Muscle of leg (tissue), 9 donors: ENCODE measurements around the gene OR13C9. TPM values are rescaled to one million over a fixed set of nuclear protein-coding genes. Genes with fewer than 3 reads are reported as not detected.

Experiments
- polyA plus RNA-seq, 8 donors: library from polyadenylated mRNA; unstranded; fragments of 120-200 nt; gene quantifications; one replicate each; pipeline versions ENCODE4 v1.2.1 to v1.2.3, GENCODE V29; 2013; ENCODE audit warnings: inconsistent platforms in 1 of 8, low replicate concordance in 1 of 8; ENCODE audit not compliant: insufficient read length in 8 of 8, insufficient read depth in 1 of 8
- total RNA-seq: library from RNA; stranded (reverse); fragments of 120-200 nt; gene quantifications from one replicate; pipeline ENCODE4 v1.2.4, GENCODE V29; 2013

OR13C9 gene
- total and polyA plus RNA-seq, 9 donors = 0.09 TPM; not detected in 8

Other genes with a start within 250 kb of the OR13C9 start
- gene OR13F1, start 113.9 kb downstream of the OR13C9 start, total RNA-seq = not detected
- gene OR13F1, start 113.9 kb downstream of the OR13C9 start, polyA plus RNA-seq = not detected
- not detected for gene OR13C4, start 91.0 kb downstream of the OR13C9 start, total RNA-seq
- gene OR13C4, start 91.0 kb downstream of the OR13C9 start, polyA plus RNA-seq = not detected
- gene OR13C3, start 81.3 kb downstream of the OR13C9 start, total RNA-seq = not detected
- gene OR13C3, start 81.3 kb downstream of the OR13C9 start, polyA plus RNA-seq = not detected
- gene OR13C8, start 49.0 kb downstream of the OR13C9 start, total RNA-seq = not detected
- gene OR13C8, start 49.0 kb downstream of the OR13C9 start, polyA plus RNA-seq = not detected
- gene OR13C5, start 18.8 kb downstream of the OR13C9 start, total RNA-seq = not detected
- gene OR13C5, start 18.8 kb downstream of the OR13C9 start, polyA plus RNA-seq = not detected
- 0.13 TPM for gene OR13C2, start 12.6 kb downstream of the OR13C9 start, total RNA-seq
- not detected for gene OR13C2, start 12.6 kb downstream of the OR13C9 start, polyA plus RNA-seq
- gene OR13D1, start 76.3 kb upstream of the OR13C9 start, total RNA-seq = not detected
- under 1 TPM in 1 of 8 donors, not detected in 7; 0.18 TPM for gene OR13D1, start 76.3 kb upstream of the OR13C9 start, polyA plus RNA-seq
- 47.5 TPM for gene NIPSNAP3A, start 129.5 kb upstream of the OR13C9 start, total RNA-seq
- 10 to 100 TPM; 49.9 to 63.2 (median 55.8) TPM for gene NIPSNAP3A, start 129.5 kb upstream of the OR13C9 start, polyA plus RNA-seq
- 15.3 TPM for gene NIPSNAP3B, start 145.9 kb upstream of the OR13C9 start, total RNA-seq
- gene NIPSNAP3B, start 145.9 kb upstream of the OR13C9 start, polyA plus RNA-seq = 10 to 100 TPM; 15.0 to 33.3 (median 20.3) TPM